Mammary epithelial cell (primary cell): ENCODE measurements around the gene ALG9.

Source experiments
- CTCF ChIP-seq, 2 donors: IDR thresholded peaks in 1 of 2; conservative IDR thresholded peaks in 1 of 2; 2 replicates each; pipeline ENCODE4 v1.5.1; 2011 to 2012; ENCODE audit warnings: inconsistent platforms in 2 of 2, low read length in 2 of 2, mild to moderate bottlenecking in 2 of 2, control low read depth in 1 of 2, low read depth in 1 of 2; ENCODE audit not compliant: insufficient read depth in 1 of 2; ENCODE audit errors: extremely low read depth in 1 of 2
- EZH2 ChIP-seq: IDR thresholded peaks from 2 replicates; pipeline ENCODE4 v1.6.1; 2012; ENCODE audit warnings: low read length, inconsistent platforms, borderline replicate concordance

- TF ChIP-seq EZH2: no peak
- TF ChIP-seq CTCF (conservative IDR thresholded peaks at IDR 0.05 in 1 of 2, IDR thresholded peaks at IDR 0.05 in 1 of 2; ENCODE audit: extremely low read depth in 1 of 2, insufficient read depth in 1 of 2, low read depth in 1 of 2, low read length in 2 of 2): no peak
Observed at GRCh38 chr11:111826322-111826950, 44.9 kb downstream of the ALG9 start.
